ENCODE data around the gene F2.
"Not testable (repeated sequence)": the region's sequence is repeated elsewhere in the genome, so short reads cannot be mapped to it uniquely, and the experiment has no call there.

F2 gene

DNA sequence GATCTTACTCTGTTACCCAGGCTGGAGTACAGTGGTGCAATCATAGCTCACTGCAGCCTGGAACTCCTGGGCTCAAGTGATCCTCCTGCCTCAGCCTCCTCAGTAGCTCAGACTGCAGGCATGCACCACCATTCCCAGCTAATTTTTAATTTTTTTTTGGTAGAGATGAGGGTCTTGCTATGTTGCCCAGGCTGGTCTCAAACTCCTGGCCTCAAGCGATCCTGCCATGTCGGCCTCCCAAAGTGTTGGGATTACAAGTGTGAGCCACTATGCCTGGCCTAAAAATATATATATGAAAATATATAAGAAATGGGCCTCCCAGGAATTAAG is 1.2 kb upstream of the F2 start:
- DNase-seq = not testable (repeated sequence)

GRCh38 chr11:46718155-46719019 is 626 bp upstream of the F2 start:
- no peak for DNase-seq

- no peak for DNase-seq
Measured at GRCh38 chr11:46719543-46720218, 668 bp downstream of the F2 start.

GRCh38 chr11:46721286-46721685 is 2.3 kb downstream of the F2 start:
- DNase-seq = no peak

DNA sequence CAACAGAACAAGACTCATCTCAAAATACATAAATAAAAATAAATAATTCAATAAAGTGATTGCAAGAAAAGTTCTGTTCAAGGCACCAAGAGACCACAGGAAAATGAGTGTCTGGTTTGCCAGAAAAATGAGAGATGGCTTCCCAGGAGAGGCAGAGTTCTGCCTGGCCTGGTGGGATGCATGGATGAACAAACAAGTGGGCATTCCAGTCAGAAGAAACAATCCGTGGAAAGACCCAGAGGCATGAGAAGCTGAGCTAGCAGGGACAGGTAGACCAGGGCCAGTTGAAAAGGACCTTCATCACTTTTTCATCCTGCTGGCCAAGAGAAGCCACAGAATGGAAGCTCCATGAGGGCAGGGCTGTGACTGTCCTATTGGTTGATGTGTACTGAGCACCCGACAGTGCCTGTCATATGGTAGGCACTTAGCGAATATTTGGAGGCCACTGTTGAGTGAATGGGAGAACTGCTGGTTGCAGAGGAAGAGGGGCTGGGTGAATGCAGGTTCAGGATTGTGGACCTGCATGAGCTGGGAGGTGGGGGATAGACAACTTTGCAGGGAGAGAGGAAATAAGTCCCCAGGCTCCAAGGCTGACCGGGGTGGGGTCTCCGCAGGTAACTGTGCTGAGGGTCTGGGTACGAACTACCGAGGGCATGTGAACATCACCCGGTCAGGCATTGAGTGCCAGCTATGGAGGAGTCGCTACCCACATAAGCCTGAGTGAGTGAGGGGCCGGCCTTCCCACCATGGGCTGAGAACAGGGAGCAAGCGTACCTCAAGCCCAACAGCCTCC is 3.7 kb downstream of the F2 start:
- no peak for DNase-seq

DNA sequence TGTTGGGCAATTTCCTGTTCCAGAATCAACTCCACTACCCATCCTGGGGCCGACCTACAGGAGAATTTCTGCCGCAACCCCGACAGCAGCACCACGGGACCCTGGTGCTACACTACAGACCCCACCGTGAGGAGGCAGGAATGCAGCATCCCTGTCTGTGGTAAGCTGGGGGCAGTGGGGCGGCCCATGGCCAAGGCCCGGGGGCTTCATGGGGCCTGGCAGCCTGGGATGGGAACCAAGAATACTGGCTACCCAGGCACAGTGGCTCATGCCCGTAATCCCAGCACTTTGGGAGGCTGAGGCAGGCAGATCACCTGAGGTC is 4.3 kb downstream of the F2 start:
- no peak for DNase-seq

GRCh38 chr11:46724088-46724487 is 5.1 kb downstream of the F2 start:
- no peak for DNase-seq

- DNase-seq = no peak
Measured at GRCh38 chr11:46725338-46726205, 6.6 kb downstream of the F2 start.

DNA sequence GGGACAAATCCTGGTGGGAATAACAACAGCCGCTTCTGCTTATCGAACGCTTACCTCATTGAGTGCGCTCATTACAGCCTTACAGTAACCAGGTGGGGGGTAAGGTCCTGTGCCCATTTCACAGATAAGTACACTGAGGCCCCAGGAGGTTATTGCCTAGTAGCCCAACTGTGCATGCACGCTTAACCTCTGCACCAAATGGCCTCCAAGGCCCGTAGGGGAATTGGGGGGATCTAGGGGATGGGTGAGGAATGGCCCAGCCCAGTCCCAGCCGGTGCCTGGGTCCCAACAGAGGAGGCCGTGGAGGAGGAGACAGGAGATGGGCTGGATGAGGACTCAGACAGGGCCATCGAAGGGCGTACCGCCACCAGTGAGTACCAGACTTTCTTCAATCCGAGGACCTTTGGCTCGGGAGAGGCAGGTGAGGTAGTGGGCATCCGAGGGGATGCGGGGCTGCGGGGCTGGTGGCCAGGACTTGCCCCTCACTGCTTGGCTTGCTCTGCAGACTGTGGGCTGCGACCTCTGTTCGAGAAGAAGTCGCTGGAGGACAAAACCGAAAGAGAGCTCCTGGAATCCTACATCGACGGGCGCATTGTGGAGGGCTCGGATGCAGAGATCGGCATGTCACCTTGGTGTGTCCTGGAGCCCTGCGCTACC is 7.3 kb downstream of the F2 start:
- no peak for DNase-seq

DNA sequence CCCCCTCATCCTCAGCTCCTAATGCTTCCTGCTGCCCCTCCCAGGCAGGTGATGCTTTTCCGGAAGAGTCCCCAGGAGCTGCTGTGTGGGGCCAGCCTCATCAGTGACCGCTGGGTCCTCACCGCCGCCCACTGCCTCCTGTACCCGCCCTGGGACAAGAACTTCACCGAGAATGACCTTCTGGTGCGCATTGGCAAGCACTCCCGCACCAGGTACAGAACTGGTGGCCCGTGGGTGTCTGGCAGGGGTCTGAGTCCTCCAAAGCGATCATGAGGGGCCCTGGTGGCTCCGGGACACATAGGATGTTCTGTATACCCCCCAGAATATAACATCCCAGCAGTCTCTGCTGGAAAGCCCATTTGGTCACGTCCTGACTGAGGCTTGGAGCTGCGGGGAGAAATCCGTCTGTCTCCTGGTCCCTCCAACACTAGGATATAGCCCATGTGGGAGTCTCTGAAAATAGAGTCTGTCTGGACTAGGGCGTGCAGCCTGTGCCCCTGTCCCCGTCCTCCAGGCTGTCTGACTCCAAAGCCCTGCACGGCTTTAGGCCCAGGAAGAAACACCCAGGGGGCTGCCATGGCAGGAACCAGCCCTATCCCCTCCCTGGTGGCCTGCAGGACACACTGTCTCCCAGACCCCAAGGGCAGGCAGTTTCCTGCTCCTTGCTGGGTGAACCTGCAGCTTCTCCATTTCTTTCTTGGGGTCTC is 9.1 kb downstream of the F2 start:
- DNase-seq = no peak

DNA sequence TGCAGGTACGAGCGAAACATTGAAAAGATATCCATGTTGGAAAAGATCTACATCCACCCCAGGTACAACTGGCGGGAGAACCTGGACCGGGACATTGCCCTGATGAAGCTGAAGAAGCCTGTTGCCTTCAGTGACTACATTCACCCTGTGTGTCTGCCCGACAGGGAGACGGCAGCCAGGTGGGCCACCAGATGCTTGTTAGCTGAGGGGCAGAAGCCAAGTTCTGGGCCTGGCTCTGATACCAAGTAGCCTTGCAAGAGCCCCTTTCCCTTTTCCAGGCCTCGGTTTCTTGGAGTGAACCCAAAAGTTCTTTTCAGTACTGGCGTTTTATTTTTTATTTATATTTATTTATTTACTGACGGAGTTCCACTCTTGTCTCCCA is 9.6 kb downstream of the F2 start:
- DNase-seq = no peak

DNA sequence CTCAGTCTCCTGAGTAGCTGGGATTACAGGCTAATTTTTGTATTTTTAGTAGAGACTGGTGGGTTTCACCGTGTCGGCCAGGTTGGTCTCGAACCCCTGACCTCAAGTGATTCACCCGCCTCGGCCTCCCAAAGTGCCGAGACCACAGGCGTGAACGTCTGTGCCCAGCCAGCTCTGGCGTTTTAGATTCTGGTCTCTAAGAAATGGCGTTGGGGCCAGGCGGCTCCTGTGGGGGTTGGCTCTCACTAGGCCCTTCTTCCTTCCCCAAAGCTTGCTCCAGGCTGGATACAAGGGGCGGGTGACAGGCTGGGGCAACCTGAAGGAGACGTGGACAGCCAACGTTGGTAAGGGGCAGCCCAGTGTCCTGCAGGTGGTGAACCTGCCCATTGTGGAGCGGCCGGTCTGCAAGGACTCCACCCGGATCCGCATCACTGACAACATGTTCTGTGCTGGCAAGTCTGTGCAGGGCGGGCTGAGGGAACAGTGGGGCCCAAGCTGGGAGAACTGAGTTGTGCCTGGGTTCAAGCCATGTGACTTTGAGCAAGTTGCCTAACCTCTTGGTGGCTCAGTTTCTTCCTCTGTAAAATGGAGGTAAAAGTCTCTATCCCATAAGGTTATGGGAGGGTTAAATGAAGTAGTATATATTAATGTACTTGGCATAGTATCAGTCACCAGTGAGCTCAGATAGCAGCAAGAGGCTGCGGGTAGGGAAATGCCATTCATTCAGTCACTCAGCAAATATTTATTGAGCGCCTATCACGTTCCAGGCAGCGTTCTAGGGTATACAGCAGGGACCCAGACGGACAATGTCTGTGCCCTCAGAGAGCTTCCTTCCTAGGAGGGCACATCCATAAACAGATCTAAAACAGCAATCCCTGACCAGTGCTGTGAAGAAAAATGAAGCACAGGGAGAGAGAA is 10.4 kb downstream of the F2 start:
- DNase-seq = no peak

- no peak for DNase-seq
Measured at GRCh38 chr11:46731545-46731944, 12.5 kb downstream of the F2 start.

- DNase-seq = no peak
Measured at GRCh38 chr11:46733234-46733633, 14.2 kb downstream of the F2 start.

- no peak for DNase-seq
Measured at GRCh38 chr11:46736146-46736545, 17.1 kb downstream of the F2 start.

DNA sequence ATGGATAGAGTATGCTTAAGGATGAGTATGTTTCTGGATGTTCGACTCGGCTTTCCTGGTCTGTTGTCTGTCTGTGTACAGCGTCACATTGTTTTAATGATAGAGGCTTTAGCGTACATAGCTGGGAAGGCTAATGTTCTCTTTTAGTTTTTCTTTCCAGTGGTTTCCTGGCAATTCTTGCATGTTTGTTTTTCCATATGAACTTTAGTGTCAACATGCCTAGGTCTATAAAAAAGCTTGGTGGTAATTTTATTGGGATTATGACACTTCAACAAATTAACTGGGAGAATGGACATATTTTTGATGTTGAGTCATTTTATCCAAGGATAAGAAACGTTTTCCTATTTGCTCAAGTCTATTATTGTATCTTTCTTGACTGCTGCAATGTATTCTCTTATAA is 17.6 kb downstream of the F2 start:
- DNase-seq = no peak

DNA sequence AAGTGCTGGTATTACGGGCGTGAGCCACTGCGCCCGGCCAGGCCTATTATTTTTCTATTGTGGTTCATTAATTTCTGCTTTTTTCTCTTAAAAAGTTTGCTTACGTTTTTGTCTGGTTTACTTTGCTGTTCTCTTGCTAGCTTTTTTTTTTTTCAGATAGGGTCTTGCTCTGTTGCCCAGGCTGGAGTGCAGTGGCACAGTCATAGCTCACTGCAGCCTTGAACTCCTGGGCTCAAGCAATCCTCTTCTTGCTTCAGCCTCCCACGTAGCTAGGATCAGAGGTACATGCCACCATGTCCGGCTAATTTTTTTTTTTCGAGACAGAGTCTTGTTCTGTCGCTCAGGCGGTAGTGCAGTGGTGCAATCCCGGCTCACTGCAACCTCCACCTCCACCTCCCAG is 18.7 kb downstream of the F2 start:
- DNase-seq = no peak

DNA sequence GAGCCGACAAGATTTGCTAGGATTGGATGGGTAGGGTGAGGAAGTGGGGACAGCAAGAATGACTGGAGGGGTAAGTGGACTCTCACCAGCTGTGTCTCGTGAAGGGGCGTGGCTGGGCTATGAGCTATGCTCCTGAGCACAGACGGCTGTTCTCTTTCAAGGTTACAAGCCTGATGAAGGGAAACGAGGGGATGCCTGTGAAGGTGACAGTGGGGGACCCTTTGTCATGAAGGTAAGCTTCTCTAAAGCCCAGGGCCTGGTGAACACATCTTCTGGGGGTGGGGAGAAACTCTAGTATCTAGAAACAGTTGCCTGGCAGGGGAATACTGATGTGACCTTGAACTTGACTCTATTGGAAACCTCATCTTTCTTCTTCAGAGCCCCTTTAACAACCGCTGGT is 19.9 kb downstream of the F2 start:
- no peak for DNase-seq
